Upper lobe of left lung (tissue), 6 donors: Measurements from ENCODE around the gene GYS2. TPM values are rescaled to one million over a fixed set of nuclear protein-coding genes. Genes with fewer than 3 reads are reported as not detected.
"Not testable (repeated sequence)": the region's sequence is repeated elsewhere in the genome, so short reads cannot be mapped to it uniquely, and the experiment has no call there.

ENCODE experiments used
- ATAC-seq, 2 donors: fragments of 200-7000 bp; cut with Tn5 transposase; one replicate each; pipeline ENCODE4 v1.9.1; 2022; ENCODE audit warnings: mild to moderate bottlenecking in 2 of 2, moderate library complexity in 2 of 2; ENCODE audit not compliant: low FRiP score in 2 of 2
- DNase-seq, 2 donors: peaks; one replicate each; pipeline ENCODE4 v3.0.0-alpha.2; 2019 to 2020
- H3K27ac ChIP-seq, 4 donors: fragments of 200-600 bp; sonication (generic); one replicate each; pipeline ENCODE4 v1.5.1; 2016 to 2019
- H3K27me3 ChIP-seq, 4 donors: fragments of 200-600 bp; sonication (generic); one replicate each; pipeline ENCODE4 v1.5.1; 2017 to 2019
- H3K36me3 ChIP-seq, 4 donors: fragments of 200-600 bp; sonication (generic); one replicate each; pipeline ENCODE4 v1.5.1; 2016 to 2019
- H3K4me1 ChIP-seq, 4 donors: fragments of 200-600 bp; sonication (generic); one replicate each; pipeline ENCODE4 v1.5.1; 2018 to 2019
- H3K4me3 ChIP-seq, 4 donors: fragments of 200-600 bp; sonication (generic); one replicate each; pipeline ENCODE4 v1.5.1; 2017 to 2019; ENCODE audit warnings: mild to moderate bottlenecking in 2 of 4, moderate library complexity in 1 of 4
- H3K9me3 ChIP-seq, 4 donors: fragments of 200-600 bp; sonication (generic); one replicate each; pipeline ENCODE4 v1.5.1; 2018 to 2019
- EP300 ChIP-seq, 4 donors: sonication (generic); formaldehyde crosslinking; IDR thresholded peaks; one replicate each; pipeline ENCODE4 v1.5.1; 2017; ENCODE audit warnings: antibody characterized with exemption in 4 of 4, control low read depth in 2 of 4
- POLR2A ChIP-seq, 4 donors: fragments of 450-650 bp; IDR thresholded peaks; one replicate each; pipeline ENCODE4 v1.5.1; 2016 to 2017; ENCODE audit warnings: antibody characterized with exemption in 4 of 4, mild to moderate bottlenecking in 2 of 4
- POLR2AphosphoS5 ChIP-seq, 2 donors: sonication (generic); formaldehyde crosslinking; IDR thresholded peaks; one replicate each; pipeline ENCODE4 v1.5.1; 2017; ENCODE audit warnings: antibody characterized with exemption in 2 of 2
- WGBS, 2 donors: methylation state at CpG; one replicate each; pipeline ENCODE4 v1.1.5; 2017 to 2018; 5-methylcytosine and 5-hydroxymethylcytosine counted together
- total RNA-seq, 6 donors: library from RNA; depleted of rRNA in 4 of 6; stranded (reverse); fragments of >200 nt in 4 of 6; gene quantifications; one replicate each; pipeline versions ENCODE4 v1.1.0 to v1.2.1, GENCODE V29; 2016 to 2021
- TF ChIP-seq, protein P1 (sequence below), 6 experiments: fragments of 450-650 bp in 4 of 6; fragments of 200-600 bp in 2 of 6; sonication (generic) in 2 of 6; IDR thresholded peaks; one replicate each; pipeline ENCODE4 v1.5.1; 2016 to 2019; ENCODE audit warnings: antibody characterized with exemption in 6 of 6
- donor health status: DM: no; HTN: no; CAD: no; lungs with moderate emphysema.
- donor health status: DM: no; HTN: yes; CAD: no; lungs with severe emphysema.

Gene GYS2
- total RNA-seq, 6 donors from 2014 or later, result 0.55 TPM; not detected in 5

DNA sequence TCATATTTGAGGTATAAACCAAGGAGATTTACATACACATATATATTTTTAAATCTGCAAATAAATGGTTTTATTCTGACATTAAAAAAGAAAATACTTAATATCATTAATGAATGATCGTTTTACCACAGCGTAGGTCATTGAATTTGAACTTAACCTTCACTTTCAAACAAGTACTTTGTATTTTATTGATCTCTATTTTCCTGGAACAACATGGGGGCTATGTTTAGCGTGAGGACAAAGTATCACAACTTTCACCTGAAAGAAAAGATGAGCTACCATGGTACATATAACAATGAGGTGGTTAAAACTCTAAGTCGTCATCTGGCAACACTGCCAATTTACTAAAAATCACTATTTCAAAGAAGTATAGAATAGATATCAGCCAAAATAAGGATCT is 6.0 kb downstream of the GYS2 start:
- WGBS, 2 donors, result 88% methylated on average over 4 of the region's 4 CpGs
- Histone ChIP-seq H3K27me3 (no peaks in the 10 kb centered on the region), H3K36me3 (no peaks in the 10 kb centered on the region), H3K9me3 (no peaks in the 10 kb centered on the region), H3K4me3 (no peak overlapping the region), H3K27ac (no peak overlapping the region), H3K4me1 (no peaks in the 10 kb centered on the region)
- DNase-seq, result no peak
- no peak for ATAC-seq
- TF ChIP-seq POLR2A (IDR thresholded peaks at IDR 0.05) (no peak), POLR2AphosphoS5 (IDR thresholded peaks at IDR 0.05) (no peak), EP300 (IDR thresholded peaks at IDR 0.05) (no peak)
- TF ChIP-seq, protein P1, sequence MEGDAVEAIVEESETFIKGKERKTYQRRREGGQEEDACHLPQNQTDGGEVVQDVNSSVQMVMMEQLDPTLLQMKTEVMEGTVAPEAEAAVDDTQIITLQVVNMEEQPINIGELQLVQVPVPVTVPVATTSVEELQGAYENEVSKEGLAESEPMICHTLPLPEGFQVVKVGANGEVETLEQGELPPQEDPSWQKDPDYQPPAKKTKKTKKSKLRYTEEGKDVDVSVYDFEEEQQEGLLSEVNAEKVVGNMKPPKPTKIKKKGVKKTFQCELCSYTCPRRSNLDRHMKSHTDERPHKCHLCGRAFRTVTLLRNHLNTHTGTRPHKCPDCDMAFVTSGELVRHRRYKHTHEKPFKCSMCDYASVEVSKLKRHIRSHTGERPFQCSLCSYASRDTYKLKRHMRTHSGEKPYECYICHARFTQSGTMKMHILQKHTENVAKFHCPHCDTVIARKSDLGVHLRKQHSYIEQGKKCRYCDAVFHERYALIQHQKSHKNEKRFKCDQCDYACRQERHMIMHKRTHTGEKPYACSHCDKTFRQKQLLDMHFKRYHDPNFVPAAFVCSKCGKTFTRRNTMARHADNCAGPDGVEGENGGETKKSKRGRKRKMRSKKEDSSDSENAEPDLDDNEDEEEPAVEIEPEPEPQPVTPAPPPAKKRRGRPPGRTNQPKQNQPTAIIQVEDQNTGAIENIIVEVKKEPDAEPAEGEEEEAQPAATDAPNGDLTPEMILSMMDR (IDR thresholded peaks at IDR 0.05), result no peak

DNA sequence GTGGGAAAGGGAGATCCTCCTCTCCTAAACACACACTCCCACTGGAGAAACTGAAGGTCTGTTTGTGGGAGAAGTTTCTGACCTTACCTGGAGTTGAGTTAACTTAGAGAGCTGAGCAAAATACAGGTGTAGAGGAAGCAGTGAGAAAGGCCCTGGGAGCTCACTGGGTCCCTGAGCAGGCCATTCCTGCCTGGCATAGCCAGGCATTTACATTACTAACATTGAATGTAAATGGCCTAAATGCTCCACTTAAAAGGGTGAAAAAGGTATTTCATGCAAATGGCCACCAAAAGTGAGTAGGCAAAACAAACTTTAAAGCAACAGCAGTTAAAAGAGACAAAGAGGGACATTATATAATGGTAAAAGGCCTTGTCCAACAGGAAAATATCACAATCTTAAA is 9.3 kb downstream of the GYS2 start:
- not testable (repeated sequence) for DNase-seq, H3K4me3 ChIP-seq, ATAC-seq, H3K27ac ChIP-seq, H3K9me3 ChIP-seq, H3K27me3 ChIP-seq, H3K36me3 ChIP-seq, H3K4me1 ChIP-seq

DNA sequence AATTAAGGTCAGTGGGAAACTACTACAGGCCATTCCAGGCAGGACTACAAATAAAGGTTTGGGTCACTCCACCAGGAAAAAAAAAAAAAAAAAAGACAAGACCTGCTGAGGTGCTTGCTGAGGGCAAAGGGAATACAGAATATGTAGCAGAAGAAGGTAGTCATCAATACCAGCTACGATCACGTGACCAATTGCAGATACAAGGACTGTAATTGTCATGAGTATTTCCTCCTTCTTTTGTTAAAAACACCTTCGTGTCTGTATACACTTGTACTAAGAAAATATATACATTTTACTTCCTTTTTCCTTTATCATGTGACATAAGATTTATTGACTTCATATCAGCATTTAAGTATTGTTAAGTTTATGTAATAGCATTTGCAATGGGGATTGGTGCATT is 19.2 kb downstream of the GYS2 start:
- ATAC-seq (no peak), DNase-seq (no peak)
- no peaks in the 10 kb centered on the region for H3K4me1 ChIP-seq
- H3K9me3 ChIP-seq, result no peaks in the 10 kb centered on the region
- H3K27ac ChIP-seq, result no peak overlapping the region
- TF ChIP-seq, protein P1 (IDR thresholded peaks at IDR 0.05), result no peak
- TF ChIP-seq EP300 (IDR thresholded peaks at IDR 0.05), result no peak
- no peak for TF ChIP-seq POLR2A (IDR thresholded peaks at IDR 0.05)
- TF ChIP-seq POLR2AphosphoS5 (IDR thresholded peaks at IDR 0.05), result no peak
- no peaks in the 10 kb centered on the region for H3K27me3 ChIP-seq
- 61 to 68% methylated on average over 3 of the region's 3 CpGs for WGBS, 2 donors
- no peak overlapping the region for H3K4me3 ChIP-seq
- no peaks in the 10 kb centered on the region for H3K36me3 ChIP-seq

DNA sequence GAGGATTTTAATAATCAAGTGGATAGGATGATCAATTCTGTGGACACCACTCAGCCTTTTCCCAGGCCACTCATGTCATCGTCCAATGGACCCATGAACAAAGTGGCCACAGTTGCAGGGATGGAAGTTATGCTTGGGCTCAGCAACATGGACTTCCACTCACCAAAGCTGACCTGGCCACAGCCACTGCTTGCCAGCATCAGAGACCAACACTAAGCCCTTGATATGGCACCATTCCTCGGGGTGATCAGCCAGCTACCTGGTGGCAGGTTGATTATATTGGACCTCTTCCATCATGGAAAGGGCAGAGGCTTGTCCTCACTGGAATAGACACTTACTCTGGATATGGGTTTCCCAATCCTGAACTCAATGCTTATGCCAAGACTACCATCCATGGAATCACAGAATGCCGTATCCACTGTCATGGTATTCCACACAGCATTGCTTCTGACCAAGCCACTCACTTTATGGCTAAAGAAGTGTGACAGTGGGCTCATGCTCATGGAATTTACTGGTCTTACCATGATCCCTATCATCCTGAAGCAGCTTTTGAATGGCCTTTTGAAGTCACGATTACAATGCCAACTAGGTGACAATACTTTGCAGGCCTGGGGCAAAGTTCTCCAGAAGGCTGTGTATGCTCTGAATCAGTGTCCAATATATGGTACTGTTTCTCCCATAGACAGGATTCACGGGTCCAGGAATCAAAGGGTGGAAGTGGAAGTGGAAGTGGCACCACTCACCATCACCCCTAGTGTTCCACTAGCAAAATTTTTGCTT is 20.1 kb downstream of the GYS2 start:
- not testable (repeated sequence) for ATAC-seq, H3K4me1 ChIP-seq, H3K36me3 ChIP-seq, H3K27me3 ChIP-seq, H3K27ac ChIP-seq, H3K9me3 ChIP-seq, DNase-seq, H3K4me3 ChIP-seq
- 86 to 94% methylated on average over 4 to 5 of the region's 5 CpGs for WGBS, 2 donors

DNA sequence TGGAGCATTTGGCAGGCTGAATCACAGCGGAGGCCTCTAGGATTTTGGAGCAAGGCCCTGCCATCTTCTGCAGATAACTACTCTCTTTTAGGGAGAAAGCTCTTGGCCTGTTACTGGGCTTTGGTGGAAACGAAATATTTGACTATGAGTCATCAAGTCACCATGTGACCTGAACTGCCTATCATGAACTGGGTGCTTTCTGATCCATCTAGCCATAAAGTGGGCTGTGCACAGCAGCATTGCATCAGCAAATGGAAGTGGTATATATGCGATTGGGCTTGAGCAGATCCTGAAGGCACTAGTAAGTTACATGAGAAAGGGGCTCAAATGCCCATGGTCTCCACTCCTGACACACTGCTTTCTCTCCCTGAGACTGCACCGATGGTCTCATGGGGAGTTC is 21.1 kb downstream of the GYS2 start:
- H3K27ac ChIP-seq, result no peak overlapping the region
- TF ChIP-seq POLR2A (IDR thresholded peaks at IDR 0.05), result no peak
- no peak for TF ChIP-seq POLR2AphosphoS5 (IDR thresholded peaks at IDR 0.05)
- no peak for TF ChIP-seq EP300 (IDR thresholded peaks at IDR 0.05)
- TF ChIP-seq, protein P1 (IDR thresholded peaks at IDR 0.05), result no peak
- H3K36me3 ChIP-seq, result no peaks in the 10 kb centered on the region
- WGBS, 2 donors, result 84 to 92% methylated on average over 4 of the region's 4 CpGs
- no peak overlapping the region for H3K4me3 ChIP-seq
- H3K27me3 ChIP-seq, result no peaks in the 10 kb centered on the region
- H3K9me3 ChIP-seq, result no peaks in the 10 kb centered on the region
- ATAC-seq (no peak), DNase-seq (no peak)
- H3K4me1 ChIP-seq, result no peaks in the 10 kb centered on the region
